ENCODE data around the gene DTD2.

The DTD2 gene

DNA sequence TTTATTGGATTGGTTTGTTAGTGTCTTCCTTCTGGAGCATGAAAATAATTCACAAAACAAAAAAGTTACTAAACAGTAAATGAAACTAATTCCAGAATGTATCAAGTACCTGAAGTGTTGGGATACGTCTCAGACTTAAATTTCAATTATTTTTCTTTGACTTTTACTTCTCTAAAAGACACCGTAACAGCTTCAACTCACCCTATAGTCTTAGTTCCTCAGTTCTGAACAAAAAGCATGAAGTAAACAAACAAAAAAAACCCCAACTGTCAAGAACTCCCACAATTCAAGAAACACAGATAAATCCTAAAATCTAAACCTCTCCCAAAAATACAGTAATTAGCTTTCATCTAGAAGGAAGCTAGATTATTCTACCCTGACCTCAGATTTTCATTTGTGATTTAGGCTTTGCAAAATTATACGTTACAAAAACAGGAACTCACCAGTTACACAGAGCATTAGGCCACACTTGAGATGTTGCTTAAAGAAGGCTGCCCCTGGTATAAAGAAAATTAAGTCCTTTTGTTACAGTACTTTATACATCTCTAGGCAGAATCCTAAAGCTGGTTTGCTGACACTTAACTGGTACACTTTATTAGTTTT is 47.2 kb downstream of the DTD2 start:
- DNase-seq = no peak
- intact Hi-C loops (cut with DNase I) = no loop called here

DNA sequence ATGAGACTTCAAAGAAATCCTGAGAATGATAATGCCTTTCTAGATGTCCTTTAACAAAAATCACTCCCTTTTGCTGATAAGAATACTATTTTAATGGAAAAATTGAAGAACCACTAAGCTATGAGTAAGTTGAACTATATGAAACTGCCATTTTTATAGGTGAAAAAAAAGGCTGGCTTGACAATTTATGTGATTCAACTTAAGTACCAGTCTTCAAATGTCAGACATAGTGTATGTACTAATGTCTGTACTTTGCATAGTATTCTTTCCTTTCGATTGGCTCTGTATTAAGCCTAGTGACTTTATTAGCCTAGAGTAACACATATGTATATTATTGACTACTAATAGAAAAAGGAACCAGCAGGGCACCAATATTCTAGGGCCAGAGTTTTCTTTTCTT is 48.9 kb downstream of the DTD2 start:
- intact Hi-C loops (cut with DNase I) = no loop called here
- DNase-seq = no peak

DNA sequence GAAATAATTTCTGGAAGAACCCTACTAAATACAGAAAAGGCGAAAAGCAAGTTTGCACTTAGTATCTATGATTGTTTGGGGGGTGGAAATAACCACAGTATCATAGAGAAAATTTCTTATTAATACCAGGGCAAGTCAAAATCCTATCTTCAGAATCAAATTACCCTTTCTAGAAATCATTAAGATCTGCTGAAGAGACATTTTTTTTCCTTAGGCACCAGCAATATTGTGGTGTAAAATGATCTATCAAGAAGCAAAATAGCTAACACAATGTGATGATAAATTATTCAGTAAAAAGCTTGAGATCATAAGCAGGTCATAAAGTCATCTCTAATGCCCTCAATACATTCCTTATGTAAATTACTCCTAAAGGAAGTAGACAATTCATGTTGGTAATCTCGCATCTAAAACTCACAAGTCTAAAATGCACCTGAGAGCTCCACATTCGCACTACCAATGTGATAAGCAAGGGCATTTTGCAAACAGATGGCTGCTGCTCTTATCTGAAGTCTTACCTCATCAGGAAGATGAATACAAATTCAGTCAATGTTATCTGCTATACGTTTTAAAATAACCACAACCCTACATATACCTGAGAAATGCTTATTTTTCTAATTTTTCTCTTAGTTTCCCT is 51.6 kb downstream of the DTD2 start:
- intact Hi-C loops (cut with DNase I) = no loop called here
- no peak for DNase-seq

DNA sequence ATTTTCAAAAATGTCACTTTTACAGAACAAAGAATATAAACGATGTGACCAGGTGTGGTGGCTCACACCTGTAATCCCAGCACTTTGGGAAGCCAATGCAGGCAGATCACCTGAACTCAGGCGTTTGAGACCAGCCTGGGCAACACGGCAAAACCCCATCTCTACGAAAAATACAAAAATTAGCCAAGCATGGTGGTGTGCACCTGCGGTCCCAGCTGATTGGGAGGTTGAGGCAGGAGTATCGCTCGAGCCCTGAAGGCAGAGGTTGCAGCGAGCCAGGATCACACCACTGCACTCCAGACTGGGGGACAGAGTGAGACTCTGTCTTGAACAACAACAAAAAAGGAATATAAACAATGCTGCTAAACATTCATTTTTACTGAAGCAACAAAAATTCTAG is 52.2 kb downstream of the DTD2 start:
- intact Hi-C loops (cut with DNase I) = no loop called here

DNA sequence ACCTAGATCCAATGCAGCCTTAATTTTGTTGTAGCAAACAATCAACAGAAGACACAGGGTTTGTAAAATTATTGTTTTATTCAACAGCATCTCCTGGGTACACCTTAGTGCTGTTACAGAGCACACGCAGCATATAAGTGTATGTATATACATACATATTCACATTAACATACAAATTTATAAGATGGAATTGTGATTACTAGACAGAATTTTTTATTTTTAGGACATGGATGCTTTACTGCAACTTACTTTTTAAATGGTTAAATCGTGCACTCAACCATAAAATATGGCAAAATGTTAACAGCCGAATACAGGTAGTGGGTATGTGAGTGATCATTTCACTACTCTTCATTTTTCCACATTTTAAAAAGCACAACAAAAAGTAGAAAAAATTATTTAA is 53.6 kb downstream of the DTD2 start:
- no peak for DNase-seq
- intact Hi-C loops (cut with DNase I) = no loop called here

More for the DNA sequence above, 52.2 kb downstream of the DTD2 start:
- DNase-seq = no peak

DNA sequence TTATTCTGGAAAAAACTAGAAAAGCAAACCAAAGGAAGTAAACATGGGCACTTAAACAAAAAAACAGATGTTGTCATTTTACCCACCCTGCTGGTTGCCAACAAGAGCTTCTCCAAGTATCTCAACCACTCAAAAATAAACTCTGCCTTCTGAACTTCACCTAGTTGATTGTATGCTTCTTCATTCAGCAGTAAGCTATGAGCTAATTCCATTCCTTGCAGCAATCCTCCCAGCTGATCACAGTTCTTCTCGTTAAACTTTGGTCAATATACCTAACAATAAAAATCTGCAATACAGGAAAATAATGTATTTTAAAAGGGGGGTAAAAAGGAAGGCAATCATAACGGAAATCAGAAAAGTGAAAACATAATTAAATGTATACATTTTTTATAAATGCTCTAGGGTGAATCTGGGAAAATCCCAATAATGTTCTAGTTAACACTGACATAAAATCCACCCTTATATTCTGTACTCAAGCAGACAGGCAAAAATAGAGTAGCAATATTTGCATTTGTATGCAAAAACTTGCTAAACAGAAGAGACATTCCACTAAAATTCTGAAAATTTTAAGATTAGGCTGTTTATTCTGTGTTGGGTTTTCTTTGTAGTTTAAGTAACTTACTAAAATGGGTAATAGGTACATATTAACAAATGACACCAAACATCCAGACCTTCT is 54.4 kb downstream of the DTD2 start:
- intact Hi-C loops (cut with DNase I) = no loop called here

DNA sequence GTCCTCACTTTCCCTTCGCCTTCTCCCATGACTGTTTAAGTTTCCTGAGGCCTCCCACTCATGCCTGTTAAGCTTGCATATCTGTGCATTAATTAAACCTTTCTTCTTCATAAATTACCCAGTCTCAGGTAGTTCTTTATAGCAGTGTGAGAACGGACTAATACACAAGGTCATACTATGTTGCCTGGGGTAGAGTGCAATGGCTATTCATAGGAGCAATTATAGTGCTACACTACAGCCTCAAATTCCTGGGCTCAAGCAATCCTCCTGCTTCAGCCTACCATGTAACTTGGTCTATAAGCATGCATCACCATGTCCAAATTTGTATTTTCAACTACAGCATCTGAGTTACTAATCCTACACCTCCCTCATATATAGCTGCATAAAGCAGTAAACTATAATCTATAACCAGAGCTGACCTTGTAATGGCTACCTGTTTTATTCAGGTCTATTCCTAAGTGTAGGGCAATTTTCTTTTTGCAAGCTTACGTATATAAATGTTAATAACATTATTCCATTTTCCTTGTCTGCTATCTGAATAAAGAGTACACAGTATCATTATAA is 55.9 kb downstream of the DTD2 start:
- intact Hi-C loops (cut with DNase I) = no loop called here
- no peak for DNase-seq

More for the DNA sequence above, 54.4 kb downstream of the DTD2 start:
- no peak for DNase-seq

DNA sequence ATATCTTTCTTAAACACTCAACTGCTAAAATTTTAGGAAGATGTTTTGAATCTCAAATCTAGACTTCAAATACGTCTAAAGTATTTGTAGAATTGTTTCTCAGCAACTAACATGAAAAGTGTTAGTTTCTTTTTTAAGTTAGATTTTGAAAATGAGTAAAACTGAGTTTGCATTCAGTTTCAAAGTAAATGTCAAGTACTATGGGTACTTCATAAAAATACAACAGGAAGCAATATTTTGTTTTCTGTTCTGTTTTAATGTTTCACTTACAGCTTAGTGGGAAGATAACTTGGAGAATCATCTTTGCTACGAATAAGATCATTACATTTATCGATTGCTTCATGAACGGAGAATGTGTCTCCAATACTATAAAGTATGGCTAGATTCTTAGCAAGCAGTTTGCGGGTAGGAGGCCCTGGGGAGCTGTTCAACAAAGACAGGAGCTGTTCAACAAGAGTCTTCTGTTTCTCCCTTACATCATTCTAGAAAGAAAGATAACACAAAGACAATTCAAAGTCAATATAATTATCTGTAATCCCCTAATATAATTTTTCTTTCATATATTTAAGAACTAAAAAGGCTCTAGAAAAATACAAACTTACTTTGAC is 57.2 kb downstream of the DTD2 start:
- intact Hi-C loops (cut with DNase I) = no loop called here
- no peak for DNase-seq
